ENCODE data around the gene IGSF9. TPM values are rescaled to one million over a fixed set of nuclear protein-coding genes. Genes with fewer than 3 reads are reported as not detected.

IGSF9 gene
- total RNA-seq, 1 donor from 2014 or later, result not detected

DNA sequence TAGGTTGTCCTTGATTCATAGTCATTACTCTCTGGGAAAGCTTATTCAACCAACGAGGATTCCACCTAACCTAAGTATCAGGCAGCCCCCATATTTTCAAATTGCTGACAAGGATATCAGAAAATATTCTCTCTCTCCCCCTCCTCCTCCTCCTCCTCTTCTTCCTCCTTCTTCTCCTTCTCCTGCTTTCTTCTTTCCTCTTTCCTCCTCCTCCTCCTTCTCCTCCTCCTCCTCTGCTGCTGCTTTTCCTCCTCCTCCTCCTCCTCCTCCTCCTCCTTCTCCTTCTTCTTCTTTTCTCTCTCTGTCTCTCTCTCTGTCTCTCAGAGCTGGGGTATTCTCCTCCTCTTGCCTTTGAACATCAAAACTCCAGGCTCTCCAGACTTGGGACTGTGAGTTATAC is 2.5 kb upstream of the IGSF9 start:
- DNase-seq (ENCODE audit: low read depth, low spot score), result no peak

DNA sequence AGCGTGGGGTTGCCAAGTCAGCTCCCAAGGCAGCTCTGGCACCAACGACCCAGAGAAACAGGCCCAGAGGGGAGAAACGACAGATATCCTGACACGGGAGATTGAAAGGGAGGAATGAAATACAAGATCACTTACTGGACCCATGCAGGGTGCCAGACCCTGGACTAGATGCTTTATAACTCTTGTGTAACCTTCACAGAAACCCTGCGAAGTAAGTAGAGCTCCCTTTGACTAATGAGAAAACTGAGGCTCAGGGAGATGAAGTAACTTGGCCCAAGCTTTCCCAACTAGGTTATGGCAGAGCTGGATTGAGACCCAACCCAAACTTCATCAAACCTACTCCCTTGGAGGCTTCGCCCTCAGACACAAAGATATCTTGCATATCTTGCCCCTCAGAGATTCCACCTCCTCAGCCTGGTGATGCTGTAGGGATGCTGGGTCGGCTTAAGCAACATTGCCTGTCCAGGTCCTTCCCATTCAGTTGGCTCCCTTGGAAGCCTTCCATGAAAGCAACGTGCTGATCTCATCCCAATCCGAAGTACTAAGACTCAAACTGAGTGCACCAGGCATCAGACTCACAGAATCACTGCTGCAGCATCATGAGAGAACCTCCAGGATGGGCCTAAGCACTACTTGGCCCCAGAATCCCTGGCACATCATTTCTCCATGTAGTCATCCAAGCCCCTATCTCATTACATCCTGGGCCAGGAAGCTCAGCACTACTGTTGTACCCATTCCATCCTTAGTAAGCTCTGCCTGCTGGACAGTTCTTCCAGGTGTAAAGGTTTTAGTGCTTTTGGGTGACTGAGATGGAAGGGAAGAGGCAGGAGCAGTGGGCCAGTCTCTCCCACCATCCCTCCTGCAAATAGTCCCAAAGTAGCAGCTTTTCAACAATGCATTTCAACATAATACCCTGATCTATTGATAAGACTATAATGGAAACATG is 1.1 kb upstream of the IGSF9 start:
- DNase-seq (ENCODE audit: low read depth, low spot score), result no peak

DNA sequence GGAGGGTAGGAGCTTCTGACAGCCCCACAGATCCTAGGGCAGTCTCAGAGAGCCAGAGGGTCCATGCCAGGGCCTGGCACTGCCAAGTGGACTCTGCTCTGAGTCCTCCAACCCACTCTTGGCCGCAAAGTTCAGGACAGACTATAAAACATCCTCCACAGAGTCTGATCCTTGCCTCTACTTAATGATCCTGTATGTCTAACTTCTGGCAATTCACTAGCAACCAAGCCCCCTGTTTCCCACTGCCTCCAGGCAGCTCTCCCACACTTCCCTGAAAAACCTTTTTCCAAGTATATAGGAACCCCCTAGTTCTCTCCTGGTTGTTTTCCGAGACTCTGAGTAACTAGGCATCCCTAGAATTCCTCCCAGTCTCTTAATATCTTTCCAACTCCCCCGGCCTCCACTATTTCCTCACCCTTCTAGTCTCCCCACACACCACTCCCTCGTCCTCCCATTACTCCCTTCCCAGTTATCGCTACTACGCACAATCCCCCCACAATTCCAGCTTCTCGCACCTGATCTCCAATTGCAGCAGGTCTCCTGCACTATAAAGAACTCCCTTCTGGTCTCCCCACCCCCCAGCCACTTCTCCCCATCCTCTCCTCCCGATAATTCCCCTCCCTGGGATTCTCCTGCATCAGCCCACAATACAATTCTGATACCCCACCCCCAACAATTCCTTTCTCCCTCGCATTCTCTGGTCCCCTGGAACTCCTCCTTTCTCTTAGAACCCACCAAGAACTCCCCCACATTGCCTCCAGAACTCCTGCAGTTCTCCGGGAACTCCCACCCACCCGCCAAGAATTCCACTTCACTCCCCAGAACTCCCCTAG is 574 bp downstream of the IGSF9 start:
- no peak for DNase-seq (ENCODE audit: low read depth, low spot score)

DNA sequence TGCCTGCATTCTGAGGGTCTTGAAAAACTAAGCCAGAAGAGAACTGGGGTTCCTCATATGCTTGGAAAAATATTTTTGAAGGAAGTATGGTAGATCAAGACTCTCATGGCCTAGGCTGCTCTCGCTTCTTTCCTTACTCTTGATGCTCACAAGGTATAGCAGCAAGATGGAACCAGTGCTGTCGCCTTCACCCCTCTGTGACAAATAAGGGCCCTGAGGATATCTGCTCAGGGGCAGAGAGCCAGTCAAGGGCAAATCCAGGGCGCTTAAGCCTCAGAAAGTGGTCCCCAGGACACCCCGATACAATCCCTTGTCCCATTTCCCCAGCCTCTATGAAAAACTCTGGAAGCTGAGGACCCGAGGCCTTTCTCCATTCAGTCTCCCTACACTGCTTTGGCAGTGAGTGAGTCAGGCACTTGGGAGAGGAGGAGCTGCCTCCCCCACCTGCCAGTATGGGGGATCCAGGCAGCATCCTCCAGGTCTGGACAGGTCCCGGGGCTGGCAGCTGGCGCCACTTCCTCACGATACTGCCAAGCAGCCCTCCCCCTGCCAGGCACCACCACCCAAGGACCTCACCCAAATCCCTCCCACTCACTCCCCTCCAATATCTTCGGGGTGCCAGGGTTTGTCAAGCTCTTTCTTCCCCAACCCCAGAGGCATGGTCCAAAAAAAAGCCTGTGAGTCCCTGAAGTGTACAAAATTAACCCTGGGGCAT is 1.3 kb downstream of the IGSF9 start:
- DNase-seq (ENCODE audit: low read depth, low spot score), result no peak

DNA sequence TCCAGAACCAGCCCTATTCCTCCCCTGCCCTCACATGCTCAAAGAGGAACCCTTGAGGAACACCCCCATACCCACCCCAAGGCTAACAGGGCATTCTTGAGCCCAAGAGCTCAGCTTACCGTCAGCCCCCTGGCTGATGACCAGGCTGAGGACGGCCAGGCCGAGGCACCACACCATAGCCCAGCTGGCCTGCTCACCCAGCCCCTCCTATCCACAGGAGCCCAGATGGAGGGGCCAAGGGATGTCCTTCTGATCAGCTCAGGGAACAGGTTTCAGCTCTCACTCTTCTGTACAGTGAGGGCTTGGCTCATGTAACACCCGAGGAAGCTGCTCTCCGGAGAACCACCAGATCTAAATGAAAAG is 2.2 kb downstream of the IGSF9 start:
- no peak for DNase-seq (ENCODE audit: low read depth, low spot score)

DNA sequence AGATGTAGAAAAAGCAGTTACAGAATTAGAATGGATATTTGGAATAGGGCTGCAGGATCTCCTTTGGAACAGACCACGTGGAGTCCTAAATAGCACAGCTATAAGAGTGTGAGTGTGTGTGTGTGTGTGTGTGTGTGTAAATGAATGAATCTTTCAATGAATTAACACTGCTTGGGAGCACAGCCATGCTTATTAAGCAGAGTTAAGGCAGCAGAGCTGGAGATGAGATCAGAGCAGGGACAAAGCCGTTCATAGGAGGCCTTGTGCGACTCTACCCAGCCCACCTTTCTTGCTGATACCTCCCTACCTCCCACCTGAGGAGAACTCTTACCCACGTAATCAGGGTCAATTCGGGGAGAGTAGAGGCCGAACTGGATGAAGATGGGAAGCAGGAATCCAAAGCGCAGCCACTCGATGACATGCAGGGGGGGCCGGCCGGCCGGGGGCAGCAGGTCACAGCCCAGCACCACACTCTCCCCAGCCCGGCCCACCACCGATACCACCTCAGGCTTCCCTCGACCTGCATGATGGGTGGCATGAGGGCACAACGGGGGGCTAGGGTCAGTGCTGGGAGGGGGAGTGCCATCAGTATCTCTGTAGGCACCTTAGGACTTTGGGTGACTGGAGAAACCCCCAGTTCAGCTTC is 2.7 kb downstream of the IGSF9 start:
- no peak for DNase-seq (ENCODE audit: low read depth, low spot score)

DNA sequence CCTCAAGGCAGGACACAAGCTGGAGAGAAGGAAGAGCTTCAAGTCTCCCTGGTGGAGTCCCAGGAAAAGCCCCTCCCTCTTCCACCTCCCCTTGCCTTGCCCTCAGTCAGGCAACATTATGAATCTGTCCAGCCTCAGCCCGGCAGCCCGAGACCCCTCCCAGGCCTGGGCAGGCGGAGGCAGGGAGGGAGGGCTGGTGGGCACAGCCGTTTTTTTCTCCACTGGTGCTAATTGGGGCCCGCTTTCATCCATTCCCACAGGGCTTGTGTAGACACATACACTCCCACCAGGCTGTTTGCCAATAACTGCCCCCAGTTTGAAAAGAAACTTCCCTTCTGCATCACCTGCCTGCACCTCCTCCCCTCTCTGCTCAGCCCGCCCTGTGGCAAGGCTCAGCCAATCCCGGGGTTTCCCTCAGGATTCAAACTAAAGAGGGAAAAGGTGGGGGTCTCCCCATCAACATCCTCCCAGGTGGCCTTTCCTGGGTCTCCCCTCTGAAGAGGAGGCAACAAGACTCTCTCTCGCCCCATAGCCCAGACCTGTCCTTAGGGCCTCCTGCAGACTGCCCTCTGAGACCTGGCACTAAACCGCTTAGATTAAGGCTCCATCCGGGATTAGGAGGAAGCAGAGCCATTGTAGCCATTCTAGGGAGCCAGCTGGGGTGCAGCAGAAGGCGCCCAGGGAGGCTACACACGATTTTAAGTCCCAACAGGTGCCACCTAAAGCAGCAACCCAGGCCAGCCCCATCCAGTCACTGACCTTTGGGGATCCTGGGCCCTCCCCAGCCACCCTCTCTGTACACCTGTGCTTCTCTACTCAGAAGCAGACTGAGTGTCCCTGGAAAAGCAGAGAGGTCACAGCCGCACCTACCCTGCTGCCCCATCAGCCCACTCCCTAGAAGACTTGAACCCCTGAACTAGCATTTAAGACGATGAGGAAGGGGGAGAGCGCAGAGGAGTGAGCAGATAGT is 3.5 kb downstream of the IGSF9 start:
- DNase-seq (ENCODE audit: low read depth, low spot score), result no peak

DNA sequence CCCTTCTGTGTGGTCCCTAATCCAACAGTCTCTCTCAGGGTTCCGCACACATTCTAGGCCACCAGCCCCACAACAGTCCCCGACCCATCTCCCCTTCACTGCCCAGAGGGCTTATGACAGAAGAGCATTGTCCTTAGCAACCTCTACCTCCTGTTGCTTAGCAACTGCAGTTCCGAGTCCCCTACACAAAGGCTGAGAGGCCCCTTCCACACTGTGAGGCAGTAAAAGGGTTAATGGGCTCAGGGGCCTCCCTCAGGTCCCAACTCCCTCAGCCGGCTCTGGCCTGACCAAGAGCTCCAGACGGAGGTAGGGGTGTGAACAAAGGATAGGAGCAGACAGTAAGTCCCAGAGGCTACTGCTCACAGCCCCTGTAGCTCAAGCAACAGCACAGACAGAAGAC is 4.3 kb downstream of the IGSF9 start:
- no peak for DNase-seq (ENCODE audit: low read depth, low spot score)

DNA sequence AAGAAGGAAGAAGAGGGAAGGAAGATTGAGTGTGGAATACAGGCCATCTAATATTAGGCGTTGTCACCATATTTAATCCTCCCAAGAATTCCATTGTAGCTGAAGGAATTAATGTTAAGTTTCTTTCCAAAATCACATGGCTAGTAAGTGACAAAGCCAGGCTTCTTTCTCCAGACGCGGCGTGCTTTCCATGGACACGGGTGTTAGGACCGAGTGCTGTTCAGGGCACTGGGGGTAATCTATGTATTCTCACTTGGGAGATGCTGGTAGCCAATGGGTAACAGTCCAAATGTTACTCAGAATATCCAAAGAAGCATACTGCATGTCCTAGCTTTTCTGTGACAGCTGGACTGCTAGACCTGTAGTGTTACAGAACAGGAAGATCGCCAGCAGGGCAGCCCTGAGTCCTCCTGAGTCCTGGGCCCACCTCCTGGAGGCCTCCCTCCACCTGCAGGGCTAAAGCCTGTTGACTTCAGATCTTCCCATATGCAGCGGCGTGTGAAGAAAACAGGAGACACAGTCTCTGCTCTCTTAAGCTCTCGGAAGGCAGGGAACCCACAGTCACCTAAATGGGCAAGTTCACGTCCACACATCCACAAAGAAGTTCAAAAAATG is 5.3 kb downstream of the IGSF9 start:
- no peak for DNase-seq (ENCODE audit: low read depth, low spot score)

DNA sequence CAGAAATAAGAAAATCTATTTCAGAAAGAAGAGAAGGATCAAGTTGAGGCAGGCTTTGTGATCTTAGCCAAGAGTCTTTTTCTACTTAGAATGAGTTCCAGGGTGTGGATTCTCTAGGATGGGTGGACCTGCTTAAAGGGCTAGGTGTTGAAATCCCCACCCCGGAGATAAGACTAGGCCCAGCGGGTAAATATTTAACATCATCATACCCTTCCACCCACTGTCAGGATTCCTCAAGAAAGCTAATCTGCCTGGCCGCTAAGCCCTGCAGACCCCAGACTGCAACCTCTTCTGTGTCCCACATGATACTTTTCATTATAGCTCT is 5.8 kb downstream of the IGSF9 start:
- no peak for DNase-seq (ENCODE audit: low read depth, low spot score)

DNA sequence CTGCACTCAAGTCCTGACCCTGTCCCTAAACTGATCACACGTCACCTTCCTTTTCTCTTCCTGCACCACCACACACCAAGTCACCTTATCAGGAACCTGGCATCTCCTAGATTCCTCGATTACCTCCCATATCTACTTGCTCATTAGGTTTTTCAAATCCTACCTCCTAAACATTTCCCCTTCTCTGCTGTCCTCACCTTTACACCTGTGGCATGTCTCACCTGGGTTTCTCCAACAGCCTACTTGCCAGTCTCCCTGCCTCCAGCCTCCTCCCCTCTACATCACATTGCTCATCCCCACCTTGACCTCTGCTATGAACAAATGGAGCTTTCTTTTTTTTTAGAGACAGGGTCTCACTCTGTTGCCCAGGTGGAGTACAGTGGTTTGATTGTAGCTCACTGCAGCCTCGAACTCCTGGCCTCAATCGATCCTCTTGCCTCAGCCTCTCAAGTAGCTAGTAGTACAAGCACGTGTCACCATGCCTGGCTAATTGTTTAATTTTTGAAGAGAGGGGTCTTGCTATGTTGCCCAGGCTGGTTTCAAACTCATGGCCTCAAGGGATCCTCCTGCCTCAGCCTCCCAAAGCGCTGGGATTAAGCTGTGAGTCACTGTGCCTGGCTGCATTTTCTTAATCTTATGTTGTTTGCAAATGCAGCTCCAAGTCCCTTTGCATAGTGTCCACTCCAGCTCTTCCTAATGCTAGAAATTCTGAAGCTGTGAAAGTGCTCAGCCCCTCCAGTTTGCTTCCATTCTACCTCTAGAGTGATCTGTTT is 6.3 kb downstream of the IGSF9 start:
- DNase-seq (ENCODE audit: low read depth, low spot score), result no peak

DNA sequence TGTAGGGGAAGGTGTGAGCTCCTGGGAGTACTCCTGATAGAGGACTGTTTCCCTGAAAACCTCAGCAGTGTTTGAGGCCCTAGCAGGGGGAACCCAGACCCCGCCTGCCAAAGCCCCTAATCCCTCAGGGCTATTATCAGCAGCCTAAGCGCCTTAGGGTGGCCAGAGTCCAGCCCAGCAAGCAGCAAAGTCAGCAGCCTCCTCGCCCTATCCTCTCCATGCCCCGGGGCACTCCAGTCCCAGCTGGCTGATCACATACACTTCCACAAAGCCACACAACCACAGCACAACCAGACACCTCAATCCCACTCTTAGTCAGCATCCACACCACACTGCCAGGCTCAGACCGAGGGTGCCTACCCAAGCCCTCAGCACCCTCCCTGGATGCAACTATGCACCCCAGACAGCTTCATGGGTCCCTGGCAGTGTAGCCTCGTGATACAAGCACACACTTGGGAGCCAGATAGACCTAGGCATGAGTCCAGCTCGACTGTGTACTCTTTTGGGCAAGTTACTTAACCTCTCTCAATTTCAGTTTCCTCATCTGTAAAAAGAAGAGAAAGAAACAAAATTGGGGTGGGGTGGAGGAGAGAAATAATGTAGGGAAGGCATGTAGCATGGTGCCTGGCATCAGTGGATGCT is 7.1 kb downstream of the IGSF9 start:
- no peak for DNase-seq (ENCODE audit: low read depth, low spot score)

DNA sequence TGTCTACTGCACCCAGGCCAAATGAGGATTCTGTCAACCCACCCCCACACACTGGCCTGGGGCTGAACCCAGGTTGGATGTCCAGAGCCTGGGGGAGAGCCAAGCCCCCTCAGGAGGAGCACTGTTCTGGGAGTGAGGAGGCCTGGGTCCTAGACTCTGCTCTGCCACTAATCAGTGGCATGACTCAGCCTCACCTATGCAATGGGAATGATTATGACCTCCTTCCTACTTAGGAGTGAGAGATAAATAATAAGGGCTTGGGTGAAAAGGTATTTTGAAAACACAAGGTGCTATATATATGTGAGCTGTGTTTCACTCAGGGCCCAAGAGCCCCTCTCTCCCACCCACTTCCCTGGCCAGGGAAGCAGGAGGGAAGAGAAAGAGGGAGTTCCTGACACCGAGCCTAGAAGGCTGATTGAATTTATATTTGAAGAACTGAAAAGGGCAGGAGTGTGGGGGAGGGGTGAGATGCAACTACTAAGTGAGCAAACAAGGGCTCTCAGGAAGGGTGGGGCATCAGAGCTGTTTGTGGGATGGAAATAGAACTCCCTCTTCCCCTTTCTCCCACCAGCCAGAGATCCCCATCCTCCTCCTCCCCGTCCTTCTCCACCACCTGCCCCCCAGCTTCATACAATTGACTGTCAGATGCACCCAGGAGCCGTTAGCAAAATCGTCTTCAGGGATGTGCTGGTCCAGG is 8.2 kb downstream of the IGSF9 start:
- no peak for DNase-seq (ENCODE audit: low read depth, low spot score)

DNA sequence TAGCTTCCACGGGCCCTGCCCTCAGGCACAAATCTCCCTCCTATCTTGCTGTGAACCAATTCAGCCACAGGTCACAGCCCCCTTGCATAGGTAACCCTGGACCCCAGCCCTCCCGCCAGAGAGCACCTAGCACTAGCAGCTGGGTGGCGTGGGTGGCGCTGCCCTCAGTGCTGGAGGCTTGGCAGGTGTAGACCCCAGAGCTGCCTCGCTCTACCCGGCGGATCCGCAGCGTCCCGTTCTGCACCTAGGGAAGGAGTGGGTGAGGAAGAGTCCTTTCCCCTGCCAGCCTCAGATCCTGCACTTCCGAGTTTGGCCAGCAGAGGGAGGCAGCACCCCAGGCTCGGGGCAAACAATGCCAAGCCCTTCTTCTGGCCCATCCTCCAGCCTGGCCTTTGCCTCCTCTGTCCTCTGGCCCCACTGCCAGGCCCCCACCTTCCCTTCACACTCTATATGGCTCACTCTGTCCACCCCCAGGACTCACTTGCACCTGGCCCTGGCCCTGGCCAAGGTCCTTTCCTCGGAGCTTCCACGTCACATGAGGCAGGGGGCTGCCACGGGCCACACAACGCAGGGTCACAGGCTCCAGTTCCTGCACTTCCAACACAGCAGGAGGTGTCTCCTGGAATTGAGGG is 9.0 kb downstream of the IGSF9 start:
- DNase-seq (ENCODE audit: low read depth, low spot score), result no peak

DNA sequence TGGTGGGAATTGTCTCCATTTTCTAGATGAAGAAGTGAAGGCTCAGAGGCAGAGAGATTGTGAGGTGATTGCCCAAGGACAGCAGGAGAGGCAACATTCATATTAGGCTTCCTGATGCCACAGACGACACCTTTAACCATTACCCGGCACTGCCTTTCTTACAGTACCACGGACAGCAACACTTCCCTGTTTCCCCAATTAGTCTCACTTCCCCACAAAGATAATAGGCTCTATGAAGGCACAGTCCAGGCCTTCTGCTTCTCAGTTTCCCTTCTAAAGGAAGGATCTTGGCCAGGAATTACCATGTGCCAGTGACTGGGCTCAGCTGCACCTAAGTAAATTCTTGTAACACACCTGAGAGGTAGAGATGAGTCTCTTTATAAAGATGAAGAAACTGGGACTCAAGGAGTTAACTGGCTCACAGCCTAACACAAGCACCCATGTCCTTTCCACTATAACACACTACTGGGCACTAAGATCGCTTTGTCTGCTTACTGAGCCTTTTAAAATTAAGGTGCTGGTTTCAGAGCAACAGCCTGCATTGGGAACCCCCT is 9.6 kb downstream of the IGSF9 start:
- no peak for DNase-seq (ENCODE audit: low read depth, low spot score)

DNA sequence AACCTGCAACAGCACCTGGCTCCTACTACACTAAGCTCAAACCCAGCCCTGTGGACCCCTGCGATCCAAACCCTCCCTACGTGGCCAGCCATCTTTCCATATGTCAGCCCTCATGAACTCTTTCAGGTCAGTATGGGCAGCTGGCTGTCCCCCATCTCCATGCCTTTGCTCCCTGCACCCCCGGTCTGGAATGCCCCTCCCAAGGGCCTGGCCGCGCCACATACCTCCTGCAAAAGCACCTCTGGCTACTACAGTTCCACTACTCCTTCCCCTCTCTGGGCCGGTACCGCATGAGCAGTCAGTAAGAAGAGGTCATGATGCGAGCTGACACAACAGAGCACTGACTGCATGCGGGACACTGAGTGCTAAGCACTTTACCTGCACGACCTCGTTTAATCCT is 10.1 kb downstream of the IGSF9 start:
- no peak for DNase-seq (ENCODE audit: low read depth, low spot score)
